Measurements from ENCODE around the gene AGAP9.
"Not testable (repeated sequence)": the region's sequence is repeated elsewhere in the genome, so short reads cannot be mapped to it uniquely, and the experiment has no call there.

Gene AGAP9

GRCh38 chr10:47473516-47473915 lies 49.9 kb downstream of the AGAP9 start:
- H3K4me1 ChIP-seq (ENCODE audit: control insufficient read depth, insufficient read depth, low read depth, low read length); H2AFZ ChIP-seq (ENCODE audit: low read depth, low read length); H3K9me3 ChIP-seq (ENCODE audit: control insufficient read depth, low read length); H2BK5ac ChIP-seq (ENCODE audit: low read depth, low read length, poor library complexity, severe bottlenecking); H4K91ac ChIP-seq (ENCODE audit: low read length); H2BK120ac ChIP-seq (ENCODE audit: low read depth, low read length); H3K9ac ChIP-seq (ENCODE audit: low read length); H3K23ac ChIP-seq (ENCODE audit: low read length in 2 of 2); H2BK15ac ChIP-seq (ENCODE audit: low read depth, poor library complexity, severe bottlenecking); H3K4ac ChIP-seq (ENCODE audit: low read depth in 1 of 2, low read length in 2 of 2); H4K8ac ChIP-seq (ENCODE audit: low read length); H3K4me2 ChIP-seq (ENCODE audit: low read length, poor library complexity, severe bottlenecking); H3K27me3 ChIP-seq (ENCODE audit: control insufficient read depth in 1 of 2, insufficient read depth in 1 of 2, low read length in 2 of 2); H3K18ac ChIP-seq (ENCODE audit: low read depth in 1 of 2, low read length in 2 of 2); H3K36me3 ChIP-seq (ENCODE audit: control insufficient read depth in 1 of 2, insufficient read depth in 2 of 2, low read depth in 1 of 2, low read length in 2 of 2); H3K14ac ChIP-seq (ENCODE audit: low read length in 2 of 2); H3K27ac ChIP-seq (ENCODE audit: low read length, poor library complexity, severe bottlenecking); H3K4me3 ChIP-seq (ENCODE audit: insufficient read depth in 1 of 2, low read depth in 1 of 2, low read length in 2 of 2); H3K79me1 ChIP-seq (replicated peaks; ENCODE audit: low read length, poor library complexity, severe bottlenecking); H2AK5ac ChIP-seq (ENCODE audit: low read length, severe bottlenecking); H2BK12ac ChIP-seq (ENCODE audit: low read length in 2 of 2); DNase-seq: not testable (repeated sequence)
- no CpG with 5 or more reads among the region's 7 CpGs for WGBS

DNA sequence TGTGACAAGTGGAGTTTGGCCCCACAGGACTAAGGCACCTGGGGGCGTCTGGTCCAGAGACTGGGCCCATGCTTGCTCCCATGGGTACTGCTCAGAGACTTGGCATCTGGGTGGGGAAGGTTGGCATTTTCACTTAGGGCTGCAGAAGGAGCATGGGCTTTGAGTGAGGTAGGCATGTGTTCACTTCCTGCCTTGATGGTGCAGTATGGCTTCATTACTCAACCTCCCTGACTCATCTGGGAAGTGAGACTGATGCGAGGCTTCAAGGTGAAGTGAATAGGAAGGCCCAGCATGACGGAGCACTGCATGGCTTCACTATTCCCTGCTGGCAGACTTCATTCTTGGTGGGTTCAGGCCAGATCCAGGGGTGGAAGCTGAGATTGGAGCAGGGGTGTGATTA lies 50.8 kb downstream of the AGAP9 start:
- H3K9me3 ChIP-seq (ENCODE audit: control insufficient read depth, low read length); H3K27me3 ChIP-seq (ENCODE audit: control insufficient read depth in 1 of 2, insufficient read depth in 1 of 2, low read length in 2 of 2); H3K14ac ChIP-seq (ENCODE audit: low read length in 2 of 2); H2AFZ ChIP-seq (ENCODE audit: low read depth, low read length); H3K23ac ChIP-seq (ENCODE audit: low read length in 2 of 2); H3K18ac ChIP-seq (ENCODE audit: low read depth in 1 of 2, low read length in 2 of 2); H3K4me3 ChIP-seq (ENCODE audit: insufficient read depth in 1 of 2, low read depth in 1 of 2, low read length in 2 of 2); H2AK5ac ChIP-seq (ENCODE audit: low read length, severe bottlenecking); H2BK15ac ChIP-seq (ENCODE audit: low read depth, poor library complexity, severe bottlenecking); DNase-seq; H3K4ac ChIP-seq (ENCODE audit: low read depth in 1 of 2, low read length in 2 of 2); H3K4me1 ChIP-seq (ENCODE audit: control insufficient read depth, insufficient read depth, low read depth, low read length); H3K4me2 ChIP-seq (ENCODE audit: low read length, poor library complexity, severe bottlenecking); H2BK120ac ChIP-seq (ENCODE audit: low read depth, low read length); H3K9ac ChIP-seq (ENCODE audit: low read length); H2BK5ac ChIP-seq (ENCODE audit: low read depth, low read length, poor library complexity, severe bottlenecking); H4K91ac ChIP-seq (ENCODE audit: low read length); H3K79me1 ChIP-seq (replicated peaks; ENCODE audit: low read length, poor library complexity, severe bottlenecking); H3K36me3 ChIP-seq (ENCODE audit: control insufficient read depth in 1 of 2, insufficient read depth in 2 of 2, low read depth in 1 of 2, low read length in 2 of 2); H4K8ac ChIP-seq (ENCODE audit: low read length); H2BK12ac ChIP-seq (ENCODE audit: low read length in 2 of 2); H3K27ac ChIP-seq (ENCODE audit: low read length, poor library complexity, severe bottlenecking): not testable (repeated sequence)
- no CpG with 5 or more reads among the region's 3 CpGs for WGBS

DNA sequence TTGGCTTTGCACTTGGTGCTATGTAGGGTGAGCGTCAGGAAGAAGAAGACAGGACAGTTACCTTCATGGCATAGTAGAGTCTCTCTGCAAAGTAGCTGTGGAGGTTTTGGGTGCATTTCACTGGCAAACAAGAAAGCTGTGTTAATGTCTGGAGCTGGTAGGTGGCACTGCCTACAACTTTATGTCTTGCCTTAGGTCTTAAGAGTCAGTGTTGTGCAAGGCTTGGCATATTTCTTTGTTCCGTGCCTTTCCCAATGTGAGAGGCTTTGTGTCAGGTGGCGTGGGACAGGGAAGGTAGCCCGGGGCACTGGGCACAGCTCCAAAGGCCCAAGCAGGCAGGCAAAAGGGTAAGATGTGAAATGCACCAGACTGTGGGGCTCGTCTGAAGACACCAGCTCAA lies 51.4 kb downstream of the AGAP9 start:
- not testable (repeated sequence) for H3K4me2 ChIP-seq (ENCODE audit: low read length, poor library complexity, severe bottlenecking); H2BK120ac ChIP-seq (ENCODE audit: low read depth, low read length); H3K9me3 ChIP-seq (ENCODE audit: control insufficient read depth, low read length); H3K79me1 ChIP-seq (replicated peaks; ENCODE audit: low read length, poor library complexity, severe bottlenecking); H2AFZ ChIP-seq (ENCODE audit: low read depth, low read length); H2BK5ac ChIP-seq (ENCODE audit: low read depth, low read length, poor library complexity, severe bottlenecking); H3K27me3 ChIP-seq (ENCODE audit: control insufficient read depth in 1 of 2, insufficient read depth in 1 of 2, low read length in 2 of 2); H3K4ac ChIP-seq (ENCODE audit: low read depth in 1 of 2, low read length in 2 of 2); DNase-seq; H2BK15ac ChIP-seq (ENCODE audit: low read depth, poor library complexity, severe bottlenecking); H3K4me3 ChIP-seq (ENCODE audit: insufficient read depth in 1 of 2, low read depth in 1 of 2, low read length in 2 of 2); H3K9ac ChIP-seq (ENCODE audit: low read length); H3K14ac ChIP-seq (ENCODE audit: low read length in 2 of 2); H3K23ac ChIP-seq (ENCODE audit: low read length in 2 of 2); H4K8ac ChIP-seq (ENCODE audit: low read length); H2AK5ac ChIP-seq (ENCODE audit: low read length, severe bottlenecking); H3K18ac ChIP-seq (ENCODE audit: low read depth in 1 of 2, low read length in 2 of 2); H3K4me1 ChIP-seq (ENCODE audit: control insufficient read depth, insufficient read depth, low read depth, low read length); H3K27ac ChIP-seq (ENCODE audit: low read length, poor library complexity, severe bottlenecking); H4K91ac ChIP-seq (ENCODE audit: low read length); H3K36me3 ChIP-seq (ENCODE audit: control insufficient read depth in 1 of 2, insufficient read depth in 2 of 2, low read depth in 1 of 2, low read length in 2 of 2); H2BK12ac ChIP-seq (ENCODE audit: low read length in 2 of 2)
- WGBS: no CpG with 5 or more reads among the region's 5 CpGs

- not testable (repeated sequence) for H3K27me3 ChIP-seq (ENCODE audit: control insufficient read depth in 1 of 2, insufficient read depth in 1 of 2, low read length in 2 of 2); H2BK15ac ChIP-seq (ENCODE audit: low read depth, poor library complexity, severe bottlenecking); H3K23ac ChIP-seq (ENCODE audit: low read length in 2 of 2); H2BK120ac ChIP-seq (ENCODE audit: low read depth, low read length); H2BK5ac ChIP-seq (ENCODE audit: low read depth, low read length, poor library complexity, severe bottlenecking); H3K4me3 ChIP-seq (ENCODE audit: insufficient read depth in 1 of 2, low read depth in 1 of 2, low read length in 2 of 2); H4K91ac ChIP-seq (ENCODE audit: low read length); H2BK12ac ChIP-seq (ENCODE audit: low read length in 2 of 2); H3K4ac ChIP-seq (ENCODE audit: low read depth in 1 of 2, low read length in 2 of 2); H3K27ac ChIP-seq (ENCODE audit: low read length, poor library complexity, severe bottlenecking); H2AFZ ChIP-seq (ENCODE audit: low read depth, low read length); H3K9ac ChIP-seq (ENCODE audit: low read length); H3K4me2 ChIP-seq (ENCODE audit: low read length, poor library complexity, severe bottlenecking); H3K79me1 ChIP-seq (replicated peaks; ENCODE audit: low read length, poor library complexity, severe bottlenecking); H3K4me1 ChIP-seq (ENCODE audit: control insufficient read depth, insufficient read depth, low read depth, low read length); H3K18ac ChIP-seq (ENCODE audit: low read depth in 1 of 2, low read length in 2 of 2); H4K8ac ChIP-seq (ENCODE audit: low read length); H2AK5ac ChIP-seq (ENCODE audit: low read length, severe bottlenecking); H3K9me3 ChIP-seq (ENCODE audit: control insufficient read depth, low read length); DNase-seq; H3K36me3 ChIP-seq (ENCODE audit: control insufficient read depth in 1 of 2, insufficient read depth in 2 of 2, low read depth in 1 of 2, low read length in 2 of 2)
- WGBS: 80% methylated on average over 2 of the region's 20 CpGs
- H3K14ac ChIP-seq (ENCODE audit: low read length in 2 of 2): peak overlapping the region in 1 of 2 experiments; percentile 28
These were observed 54.5 kb downstream of the AGAP9 start for GRCh38 chr10:47468731-47469528.
